ENCODE results near the gene FAM3D.
"Not testable (repeated sequence)": the region's sequence is repeated elsewhere in the genome, so short reads cannot be mapped to it uniquely, and the experiment has no call there.

DNA sequence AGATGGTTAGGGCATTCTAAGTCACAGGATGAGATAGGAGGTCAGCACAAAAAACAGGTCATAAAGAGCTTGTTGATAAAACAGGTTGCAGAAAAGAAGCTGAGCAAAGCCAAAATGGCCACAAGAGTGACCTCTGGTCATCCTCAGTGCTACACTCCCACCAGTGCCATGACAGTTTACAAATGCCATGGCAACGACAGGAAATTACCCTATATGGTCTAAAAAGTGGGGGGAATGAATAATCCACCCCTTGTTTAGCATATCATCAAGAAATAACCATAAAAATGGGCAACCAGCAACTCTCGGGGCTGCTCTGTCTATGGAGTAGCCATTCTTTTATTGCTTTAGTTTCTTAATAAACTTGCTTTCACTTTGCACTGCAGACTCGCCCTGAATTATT lies 30.2 kb upstream of the FAM3D start:
- TF ChIP-seq POLR2A (IDR thresholded peaks at IDR 0.05) = not testable (repeated sequence)
- TF ChIP-seq, protein P1, sequence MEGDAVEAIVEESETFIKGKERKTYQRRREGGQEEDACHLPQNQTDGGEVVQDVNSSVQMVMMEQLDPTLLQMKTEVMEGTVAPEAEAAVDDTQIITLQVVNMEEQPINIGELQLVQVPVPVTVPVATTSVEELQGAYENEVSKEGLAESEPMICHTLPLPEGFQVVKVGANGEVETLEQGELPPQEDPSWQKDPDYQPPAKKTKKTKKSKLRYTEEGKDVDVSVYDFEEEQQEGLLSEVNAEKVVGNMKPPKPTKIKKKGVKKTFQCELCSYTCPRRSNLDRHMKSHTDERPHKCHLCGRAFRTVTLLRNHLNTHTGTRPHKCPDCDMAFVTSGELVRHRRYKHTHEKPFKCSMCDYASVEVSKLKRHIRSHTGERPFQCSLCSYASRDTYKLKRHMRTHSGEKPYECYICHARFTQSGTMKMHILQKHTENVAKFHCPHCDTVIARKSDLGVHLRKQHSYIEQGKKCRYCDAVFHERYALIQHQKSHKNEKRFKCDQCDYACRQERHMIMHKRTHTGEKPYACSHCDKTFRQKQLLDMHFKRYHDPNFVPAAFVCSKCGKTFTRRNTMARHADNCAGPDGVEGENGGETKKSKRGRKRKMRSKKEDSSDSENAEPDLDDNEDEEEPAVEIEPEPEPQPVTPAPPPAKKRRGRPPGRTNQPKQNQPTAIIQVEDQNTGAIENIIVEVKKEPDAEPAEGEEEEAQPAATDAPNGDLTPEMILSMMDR (IDR thresholded peaks at IDR 0.05) = not testable (repeated sequence)
